GM21825 (cell line): ENCODE results near the gene C1orf35.

ENCODE experiments used
- ATAC-seq: cut with Tn5 transposase; IDR thresholded peaks from one replicate; pipeline ENCODE4 v1.9.1; 2021; ENCODE audit warnings: mild to moderate bottlenecking, moderate library complexity; ENCODE audit not compliant: unreplicated experiment

Gene C1orf35

GRCh38 chr1:228109962-228110488 lies 6.9 kb upstream of the C1orf35 start:
- no peak for ATAC-seq

- peak; percentile 85 for ATAC-seq
These were observed 6.2 kb upstream of the C1orf35 start, which contains the start of gene MRPL55 for GRCh38 chr1:228109073-228109961. Gene MRPL55 (minus strand): TSS chr1:228109299. CDS start chr1:228108260, 1,039 bp downstream.

GRCh38 chr1:228108742-228109072 lies 5.6 kb upstream of the C1orf35 start:
- ATAC-seq, result no peak

- ATAC-seq, result no peak
These were observed 5.0 kb upstream of the C1orf35 start for GRCh38 chr1:228108055-228108690.

- no peak for ATAC-seq
These were observed 4.5 kb upstream of the C1orf35 start for GRCh38 chr1:228107636-228108035.

- ATAC-seq, result no peak
These were observed 3.6 kb upstream of the C1orf35 start for GRCh38 chr1:228106800-228107054.

GRCh38 chr1:228105996-228106799 lies 3.1 kb upstream of the C1orf35 start:
- no peak for ATAC-seq

- no peak for ATAC-seq
These were observed 2.3 kb upstream of the C1orf35 start for GRCh38 chr1:228105270-228105995.

GRCh38 chr1:228104526-228105269 lies 1.6 kb upstream of the C1orf35 start:
- no peak for ATAC-seq

GRCh38 chr1:228101994-228102790 lies 933 bp downstream of the C1orf35 start:
- ATAC-seq, result peak; percentile 24

- ATAC-seq, result no peak
These were observed 1.5 kb downstream of the C1orf35 start for GRCh38 chr1:228101614-228101993.

- no peak for ATAC-seq
These were observed 2.1 kb downstream of the C1orf35 start for GRCh38 chr1:228100822-228101613.

GRCh38 chr1:228099331-228099732 lies 3.8 kb downstream of the C1orf35 start:
- no peak for ATAC-seq

GRCh38 chr1:228098323-228098931 lies 4.7 kb downstream of the C1orf35 start:
- no peak for ATAC-seq

- ATAC-seq, result no peak
These were observed 5.6 kb downstream of the C1orf35 start for GRCh38 chr1:228097333-228098081.

GRCh38 chr1:228096416-228097332 lies 6.5 kb downstream of the C1orf35 start:
- ATAC-seq, result no peak
